H1 (cell line): Measurements from ENCODE around the gene BCAS3. TPM values are rescaled to one million over a fixed set of nuclear protein-coding genes. Genes with fewer than 3 reads are reported as not detected.

Experiments
- CTCF ChIA-PET: fragments of 300-600 bp; sonication (Branson Sonifier 250); formaldehyde crosslinking; loops from one replicate; lab custom pipeline; 2021; ENCODE audit not compliant: partially characterized antibody; lab: Charles Lee
- POLR2A ChIA-PET: fragments of 300-600 bp; sonication (Branson Sonifier 250); formaldehyde crosslinking; loops from one replicate; lab custom pipeline; 2021; ENCODE audit warnings: inconsistent platforms; ENCODE audit not compliant: partially characterized antibody; lab: Charles Lee
- DNase-seq, 2 experiments: peaks; one replicate each; pipeline versions ENCODE4 v3.0.0 to v3.0.0-alpha.2; 2010 to 2022; ENCODE audit warnings: low spot score in 2 of 2, low read depth in 1 of 2, mixed read lengths in 1 of 2
- FAIRE-seq: peaks from 2 replicates; lab custom pipeline; 2011; peaks lifted over from hg19 to GRCh38; lab: Jason Lieb, UNC
- H2AFZ ChIP-seq: 2 replicates; pipeline ENCODE4 v1.8.1; 2012; ENCODE audit warnings: low read length, inconsistent platforms
- H2AK5ac ChIP-seq: 2 replicates; pipeline ENCODE4 v1.6.1; 2013; ENCODE audit warnings: low read depth, low read length
- H2BK120ac ChIP-seq: replicated peaks from 2 replicates; pipeline ENCODE3; 2013; ENCODE audit warnings: low read depth, low read length, inconsistent platforms
- H2BK12ac ChIP-seq: 2 replicates; pipeline ENCODE4 v1.6.1; 2013; ENCODE audit warnings: low read depth, low read length
- H2BK15ac ChIP-seq: 2 replicates; pipeline ENCODE4 v1.6.1; 2013; ENCODE audit warnings: low read length
- H2BK20ac ChIP-seq: 2 replicates; pipeline ENCODE4 v1.6.1; 2013; ENCODE audit warnings: low read length
- H2BK5ac ChIP-seq: 2 replicates; pipeline ENCODE4 v1.6.1; 2013; ENCODE audit warnings: low read depth, low read length
- H3K14ac ChIP-seq: 2 replicates; pipeline ENCODE4 v1.6.1; 2013; ENCODE audit warnings: inconsistent platforms; ENCODE audit not compliant: insufficient read length
- H3K18ac ChIP-seq: 2 replicates; pipeline ENCODE4 v1.6.1; 2013; ENCODE audit warnings: low read length; ENCODE audit errors: extremely low read depth
- H3K23ac ChIP-seq: 2 replicates; pipeline ENCODE4 v1.6.1; 2013; ENCODE audit warnings: inconsistent platforms; ENCODE audit not compliant: insufficient read length
- H3K23me2 ChIP-seq: 2 replicates; pipeline ENCODE4 v1.6.1; 2013; ENCODE audit warnings: low read depth, low read length
- H3K27ac ChIP-seq: 2 replicates; pipeline ENCODE4 v1.6.1; 2011; ENCODE audit warnings: low read depth, low read length, inconsistent platforms
- H3K27me3 ChIP-seq, 4 experiments: replicated peaks in 1 of 4; 1 replicate in 1 of 4; 2 replicates in 3 of 4; pipeline versions ENCODE4 v1.6.1 to v1.8.1; 2011 to 2013; ENCODE audit warnings: low read length in 3 of 4, mild to moderate bottlenecking in 3 of 4, inconsistent platforms in 2 of 4, mixed read lengths in 2 of 4, moderate library complexity in 1 of 4; ENCODE audit not compliant: control insufficient read depth in 3 of 4, insufficient read depth in 3 of 4; ENCODE audit errors: extremely low read depth in 1 of 4
- H3K36me3 ChIP-seq, 4 experiments: 2 replicates each; pipeline versions ENCODE4 v1.6.1 to v1.8.1; 2011 to 2013; ENCODE audit warnings: mild to moderate bottlenecking in 4 of 4, low read length in 3 of 4, moderate library complexity in 2 of 4, control low read depth in 1 of 4, inconsistent platforms in 1 of 4; ENCODE audit not compliant: insufficient read depth in 4 of 4, control insufficient read depth in 2 of 4
- H3K4ac ChIP-seq: replicated peaks from 2 replicates; pipeline ENCODE3; 2013; ENCODE audit warnings: low read length, low read depth, mixed read lengths, inconsistent platforms; ENCODE audit not compliant: insufficient read length
- H3K4me1 ChIP-seq, 4 experiments: replicated peaks in 1 of 4; 1 replicate in 1 of 4; 2 replicates in 3 of 4; pipeline versions ENCODE4 v1.6.1 to v1.8.1; 2011 to 2013; ENCODE audit warnings: low read length in 3 of 4, inconsistent platforms in 2 of 4, mixed read lengths in 1 of 4; ENCODE audit not compliant: insufficient read depth in 4 of 4, control insufficient read depth in 3 of 4
- H3K4me2 ChIP-seq, 2 experiments: 2 replicates each; pipeline versions ENCODE4 v1.6.1 to v1.8.1; 2011 to 2013; ENCODE audit warnings: low read depth in 2 of 2, low read length in 2 of 2, control low read depth in 1 of 2, inconsistent platforms in 1 of 2, mild to moderate bottlenecking in 1 of 2; ENCODE audit not compliant: insufficient read depth in 1 of 2
- H3K4me3 ChIP-seq, 4 experiments: fragments of 200-600, 300-600 bp in 1 of 4; sonication (generic), shearing (Covaris generic), sonication (Bioruptor Twin) in 1 of 4; 2 replicates each; pipeline versions ENCODE4 v1.5.1 to v1.8.1; 2011 to 2016; ENCODE audit warnings: low read length in 4 of 4, low read depth in 3 of 4, control low read depth in 2 of 4, inconsistent platforms in 2 of 4, mild to moderate bottlenecking in 2 of 4, mixed read lengths in 1 of 4, moderate library complexity in 1 of 4; ENCODE audit not compliant: insufficient read depth in 2 of 4; ENCODE audit errors: extremely low read depth in 1 of 4
- H3K56ac ChIP-seq: replicated peaks from 2 replicates; pipeline ENCODE3; 2013; ENCODE audit warnings: low read depth, mild to moderate bottlenecking, mixed read lengths, low read length, inconsistent platforms; ENCODE audit not compliant: insufficient read length
- H3K79me1 ChIP-seq: 2 replicates; pipeline ENCODE4 v1.6.1; 2013; ENCODE audit warnings: low read depth, low read length, control low read depth
- H3K79me2 ChIP-seq, 2 experiments: 2 replicates each; pipeline versions ENCODE4 v1.6.1 to v1.8.1; 2012 to 2013; ENCODE audit warnings: low read length in 2 of 2, mild to moderate bottlenecking in 2 of 2, inconsistent platforms in 1 of 2; ENCODE audit not compliant: insufficient read depth in 2 of 2, control insufficient read depth in 1 of 2
- H3K9ac ChIP-seq, 4 experiments: replicated peaks in 1 of 4; 1 replicate in 1 of 4; 2 replicates in 3 of 4; pipeline versions ENCODE4 v1.6.1 to v1.8.1; 2011 to 2013; ENCODE audit warnings: low read depth in 3 of 4, low read length in 3 of 4, control low read depth in 2 of 4, mild to moderate bottlenecking in 2 of 4, moderate library complexity in 2 of 4, inconsistent platforms in 1 of 4; ENCODE audit errors: extremely low read depth in 1 of 4
- H3K9me3 ChIP-seq, 2 experiments: 2 replicates each; pipeline versions ENCODE4 v1.6.1 to v1.8.1; 2012 to 2013; ENCODE audit warnings: mild to moderate bottlenecking in 2 of 2, moderate library complexity in 2 of 2, control low read depth in 1 of 2, inconsistent platforms in 1 of 2, low read depth in 1 of 2, low read length in 1 of 2, mixed read lengths in 1 of 2; ENCODE audit not compliant: insufficient read depth in 2 of 2
- H4K20me1 ChIP-seq, 2 experiments: replicated peaks in 1 of 2; 2 replicates each; pipeline versions ENCODE3 to v1.8.1; 2011 to 2013; ENCODE audit warnings: inconsistent platforms in 2 of 2, low read length in 2 of 2, mild to moderate bottlenecking in 1 of 2; ENCODE audit not compliant: insufficient read depth in 2 of 2, control insufficient read depth in 1 of 2
- H4K5ac ChIP-seq: 2 replicates; pipeline ENCODE4 v1.6.1; 2013; ENCODE audit warnings: low read length, low read depth, mixed read lengths, inconsistent platforms; ENCODE audit not compliant: insufficient read length
- H4K8ac ChIP-seq: 2 replicates; pipeline ENCODE4 v1.8.0; 2013; ENCODE audit warnings: mild to moderate bottlenecking, moderate library complexity, low read length, inconsistent platforms; ENCODE audit not compliant: insufficient read depth; ENCODE audit errors: extremely low read depth
- H4K91ac ChIP-seq: replicated peaks from 2 replicates; pipeline ENCODE3; 2013; ENCODE audit warnings: low read length, mixed read lengths, inconsistent platforms; ENCODE audit not compliant: insufficient read length
- BCL11A ChIP-seq, 2 experiments: IDR thresholded peaks; one replicate each; pipeline ENCODE4 v1.6.1; 2011; ENCODE audit warnings: low read depth in 2 of 2, low read length in 2 of 2, mild to moderate bottlenecking in 2 of 2
- BRCA1 ChIP-seq: IDR thresholded peaks from 2 replicates; pipeline ENCODE4 v1.6.1; 2012; ENCODE audit warnings: low read depth, low read length, improper control_type of control experiment
- CBX5 ChIP-seq: fragments of 300-800, 300-1000 bp; sonication (generic); IDR thresholded peaks from 2 replicates; pipeline ENCODE4 v1.7.1; 2016; ENCODE audit warnings: antibody characterized with exemption, low read length, low read depth
- E2F6 ChIP-seq: IDR thresholded peaks from 2 replicates; pipeline ENCODE4 v1.6.1; 2012; ENCODE audit warnings: inconsistent platforms
- HDAC2 ChIP-seq, 2 experiments: fragments of 300-600 bp in 1 of 2; sonication (generic) in 1 of 2; IDR thresholded peaks; 2 replicates each; pipeline ENCODE4 v1.6.1; 2011 to 2012; ENCODE audit warnings: low read depth in 2 of 2, low read length in 2 of 2, mild to moderate bottlenecking in 2 of 2, moderate library complexity in 2 of 2, borderline replicate concordance in 1 of 2, inconsistent platforms in 1 of 2
- SP2 ChIP-seq: IDR thresholded peaks from 2 replicates; pipeline ENCODE4 v1.6.1; 2012; ENCODE audit warnings: mild to moderate bottlenecking, low read length, inconsistent platforms
- TAF1 ChIP-seq: IDR thresholded peaks from 2 replicates; pipeline ENCODE4 v1.6.1; 2011; ENCODE audit warnings: mild to moderate bottlenecking, low read depth, low read length
- TCF12 ChIP-seq: IDR thresholded peaks from 2 replicates; pipeline ENCODE4 v1.6.1; 2011; ENCODE audit warnings: low read depth, mild to moderate bottlenecking, low read length
- WGBS, 2 experiments: shearing (Covaris generic) in 1 of 2; methylation state at CpG; one replicate each; pipeline versions ENCODE4 v1.1.6 to v1.1.7; 2013 to 2015; ENCODE audit warnings: low lambda C conversion rate in 2 of 2, mixed read lengths in 2 of 2, inconsistent platforms in 1 of 2, low coverage in 1 of 2, missing lambda C conversion rate in 1 of 2; ENCODE audit not compliant: insufficient replicate concordance in 2 of 2, insufficient coverage in 1 of 2, insufficient read length in 1 of 2; ENCODE audit errors: extremely low coverage in 1 of 2, missing lambda C conversion rate in 1 of 2; 5-methylcytosine and 5-hydroxymethylcytosine counted together
- polyA plus RNA-seq, 7 experiments: library from polyadenylated mRNA; depleted of rRNA in 3 of 7; stranded (reverse) in 5 of 7; unstranded in 2 of 7; fragments of >200 nt in 5 of 7; fragments of 200-250 nt in 2 of 7; gene quantifications; 1 replicate in 5 of 7; 2 replicates in 1 of 7; 4 replicates in 1 of 7; pipeline versions ENCODE4 v1.2.1 to v1.2.3, GENCODE V29; 2011 to 2013; ENCODE audit warnings: missing spikeins in 2 of 7, mixed read lengths in 2 of 7
- total RNA-seq: library from RNA; stranded (reverse); fragmentation: NEBNext Ultra II Directional; extraction: Animal tissue kit (Norgen Biotek cat#: 25700); gene quantifications from 2 replicates; pipeline ENCODE4 v1.2.1, GENCODE V29; 2021

BCAS3 gene
- total and polyA plus RNA-seq, 2 of the 8 experiments (the other 6 are each of a cell fraction or from before 2014, with no cell fraction given), result 9.9 to 13.3 TPM

- TF ChIP-seq BCL11A (IDR thresholded peaks at IDR 0.05; ENCODE audit: low read depth in 2 of 2, low read length in 2 of 2) (no peak), SP2 (no peak), CBX5 (no peak), E2F6 (no peak), TCF12 (no peak), BRCA1 (no peak), HDAC2 (IDR thresholded peaks at IDR 0.05; ENCODE audit: borderline replicate concordance in 1 of 2, low read depth in 2 of 2, low read length in 2 of 2) (no peak), TAF1 (no peak)
- Histone ChIP-seq H3K9me3 (no peaks in the 10 kb centered on the region), H4K5ac (no peak overlapping the region), H2AFZ (no peak overlapping the region), H3K79me1 (no peaks in the 10 kb centered on the region), H3K18ac (no peak overlapping the region), H2BK120ac (no peak overlapping the region), H4K91ac (no peak overlapping the region), H3K23me2 (no peaks in the 10 kb centered on the region), H3K27ac (no peak overlapping the region), H3K23ac (no peak overlapping the region), H3K79me2 (no peaks in the 10 kb centered on the region), H4K8ac (no peak overlapping the region), H3K4me1 (no peaks in the 10 kb centered on the region), H3K14ac (no peak overlapping the region), H3K56ac (no peak overlapping the region), H3K4me2 (no peak overlapping the region), H2BK20ac (no peak overlapping the region), H3K4ac (no peak overlapping the region), H4K20me1 (no peaks in the 10 kb centered on the region), H3K9ac (no peak overlapping the region), H2BK5ac (no peak overlapping the region), H2BK15ac (no peak overlapping the region), H3K36me3 (no peaks in the 10 kb centered on the region), H2BK12ac (no peak overlapping the region), H3K27me3 (no peaks in the 10 kb centered on the region), H3K4me3 (no peak overlapping the region), H2AK5ac (no peak overlapping the region)
- CTCF ChIA-PET, result no interaction called here
- whole genome bisulfite sequencing, 2 experiments, result 93% methylated on average over 1 of the region's 1 CpG; no CpG with 5 or more reads in 1 of the 2 experiments
- no peak for FAIRE-seq
- DNase-seq, result no peak
- POLR2A ChIA-PET, result no interaction called here
Measured at GRCh38 chr17:60923000-60923399, 245.3 kb downstream of the BCAS3 start.
